A673 (cell line): Measurements from ENCODE around the gene SCART1.

Source experiments
- CTCF ChIP-seq: fragments of 300-800, 200-600 bp; sonication (generic); conservative IDR thresholded peaks from 2 replicates; pipeline ENCODE4 v1.5.1; 2017; ENCODE audit warnings: low read depth, mild to moderate bottlenecking, antibody characterized with exemption, low read length, moderate library complexity, mixed read lengths
- EZH2 ChIP-seq: fragments of 200-600 bp; sonication (generic); IDR thresholded peaks from 2 replicates; pipeline ENCODE4 v1.6.1; 2017; ENCODE audit warnings: borderline replicate concordance, low read depth, mild to moderate bottlenecking, mixed read lengths, antibody characterized with exemption, low read length; ENCODE audit not compliant: poor library complexity, severe bottlenecking

GRCh38 chr10:133445268-133445732 is 8.4 kb upstream of the SCART1 start:
- TF ChIP-seq CTCF (no peak), EZH2 (no peak)
